ENCODE measurements around the gene C9orf152. TPM values are rescaled to one million over a fixed set of nuclear protein-coding genes. Genes with fewer than 3 reads are reported as not detected.

Gene C9orf152
- total and polyA plus RNA-seq, 2 donors (not counting 1 experiment from before 2014, with no cell fraction given) = under 0.01 TPM; not detected in 1

DNA sequence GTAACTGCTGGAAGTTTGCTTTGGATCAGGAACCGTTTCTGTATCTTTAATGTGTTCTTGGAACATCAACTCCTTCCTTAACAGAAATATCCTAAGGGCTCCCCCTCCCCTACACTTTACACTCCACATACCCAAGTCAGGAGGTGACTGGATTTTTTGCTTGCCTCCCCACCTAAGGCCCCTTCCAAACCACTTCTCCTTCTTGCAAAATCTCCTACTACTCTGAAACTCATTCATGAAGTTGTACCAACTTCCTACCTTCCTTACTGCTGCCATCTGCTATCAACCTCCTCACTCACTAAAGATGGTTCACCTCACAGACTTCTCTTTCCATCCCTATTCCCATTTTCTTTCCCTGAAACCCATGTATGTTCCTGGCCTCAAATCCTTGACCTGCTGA lies 32.2 kb upstream of the C9orf152 start:
- no peak overlapping the region for H3K4me3 ChIP-seq (replicated peaks in 1 of 4; ENCODE audit: control extremely low read depth in 1 of 4, insufficient read depth in 1 of 4, low read depth in 3 of 4, low read length in 4 of 4)
- no peak overlapping the region for H3K27ac ChIP-seq (ENCODE audit: insufficient read depth, low read length)
- H3K4me2 ChIP-seq (ENCODE audit: extremely low read depth, insufficient read depth, low read length) = no peak overlapping the region
- no peak overlapping the region for H3K9ac ChIP-seq (ENCODE audit: insufficient read depth, low read length)
- TF ChIP-seq, protein P1, sequence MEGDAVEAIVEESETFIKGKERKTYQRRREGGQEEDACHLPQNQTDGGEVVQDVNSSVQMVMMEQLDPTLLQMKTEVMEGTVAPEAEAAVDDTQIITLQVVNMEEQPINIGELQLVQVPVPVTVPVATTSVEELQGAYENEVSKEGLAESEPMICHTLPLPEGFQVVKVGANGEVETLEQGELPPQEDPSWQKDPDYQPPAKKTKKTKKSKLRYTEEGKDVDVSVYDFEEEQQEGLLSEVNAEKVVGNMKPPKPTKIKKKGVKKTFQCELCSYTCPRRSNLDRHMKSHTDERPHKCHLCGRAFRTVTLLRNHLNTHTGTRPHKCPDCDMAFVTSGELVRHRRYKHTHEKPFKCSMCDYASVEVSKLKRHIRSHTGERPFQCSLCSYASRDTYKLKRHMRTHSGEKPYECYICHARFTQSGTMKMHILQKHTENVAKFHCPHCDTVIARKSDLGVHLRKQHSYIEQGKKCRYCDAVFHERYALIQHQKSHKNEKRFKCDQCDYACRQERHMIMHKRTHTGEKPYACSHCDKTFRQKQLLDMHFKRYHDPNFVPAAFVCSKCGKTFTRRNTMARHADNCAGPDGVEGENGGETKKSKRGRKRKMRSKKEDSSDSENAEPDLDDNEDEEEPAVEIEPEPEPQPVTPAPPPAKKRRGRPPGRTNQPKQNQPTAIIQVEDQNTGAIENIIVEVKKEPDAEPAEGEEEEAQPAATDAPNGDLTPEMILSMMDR (conservative IDR thresholded peaks at IDR 0.05 in 1 of 2, IDR thresholded peaks at IDR 0.05 in 1 of 2; ENCODE audit: low read depth in 1 of 2, low read length in 2 of 2) = no peak
- TF ChIP-seq EZH2 (IDR thresholded peaks at IDR 0.05; ENCODE audit: low read length, missing control alignments) = no peak
- H2AFZ ChIP-seq (ENCODE audit: low read length) = no peak overlapping the region
- no peaks in the 10 kb centered on the region for H3K27me3 ChIP-seq (ENCODE audit: control insufficient read depth, insufficient read depth, low read length)
- no peaks in the 10 kb centered on the region for H3K79me2 ChIP-seq (ENCODE audit: control insufficient read depth, insufficient read depth, low read length)
- no peaks in the 10 kb centered on the region for H3K4me1 ChIP-seq (ENCODE audit: control insufficient read depth, extremely low read depth, insufficient read depth, low read length)
- DNase-seq (ENCODE audit: low read depth in 2 of 2) = no peak
- no peaks in the 10 kb centered on the region for H4K20me1 ChIP-seq (ENCODE audit: control insufficient read depth, extremely low read depth, insufficient read depth, low read length)
- H3K36me3 ChIP-seq (ENCODE audit: control insufficient read depth, insufficient read depth, low read length) = peaks cover 1% of the 10 kb centered on the region
- H3K9me3 ChIP-seq (ENCODE audit: control insufficient read depth, insufficient read depth, low read depth, low read length) = no peaks in the 10 kb centered on the region

DNA sequence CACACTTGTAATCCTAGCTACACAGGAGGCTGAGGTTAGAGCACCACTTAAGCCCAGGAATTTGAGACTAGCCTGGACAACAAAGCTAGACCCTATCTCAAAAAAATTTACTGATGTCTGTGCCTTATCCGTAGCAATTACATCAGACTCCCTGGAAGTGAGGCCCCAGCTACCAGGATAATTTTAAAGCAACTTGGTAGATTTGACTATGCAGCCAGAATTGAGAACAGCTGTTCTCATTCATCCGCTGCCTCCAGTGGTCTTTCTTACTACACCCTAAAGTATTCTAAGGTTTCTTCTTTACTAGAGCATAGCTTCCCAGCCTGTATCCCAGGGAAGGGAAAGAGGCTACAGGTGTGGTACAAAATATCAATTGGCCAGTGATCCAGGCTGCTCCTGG lies 20.4 kb upstream of the C9orf152 start:
- Histone ChIP-seq H3K4me2 (ENCODE audit: extremely low read depth, insufficient read depth, low read length) (no peak overlapping the region), H2AFZ (ENCODE audit: low read length) (no peak overlapping the region), H3K36me3 (ENCODE audit: control insufficient read depth, insufficient read depth, low read length) (no peaks in the 10 kb centered on the region), H3K4me1 (ENCODE audit: control insufficient read depth, extremely low read depth, insufficient read depth, low read length) (no peaks in the 10 kb centered on the region), H3K4me3 (replicated peaks in 1 of 4; ENCODE audit: control extremely low read depth in 1 of 4, insufficient read depth in 1 of 4, low read depth in 3 of 4, low read length in 4 of 4) (no peak overlapping the region), H3K9me3 (ENCODE audit: control insufficient read depth, insufficient read depth, low read depth, low read length) (no peaks in the 10 kb centered on the region), H3K27ac (ENCODE audit: insufficient read depth, low read length) (no peak overlapping the region), H3K79me2 (ENCODE audit: control insufficient read depth, insufficient read depth, low read length) (no peaks in the 10 kb centered on the region), H3K9ac (ENCODE audit: insufficient read depth, low read length) (no peak overlapping the region), H4K20me1 (ENCODE audit: control insufficient read depth, extremely low read depth, insufficient read depth, low read length) (no peaks in the 10 kb centered on the region), H3K27me3 (ENCODE audit: control insufficient read depth, insufficient read depth, low read length) (no peaks in the 10 kb centered on the region)
- TF ChIP-seq, protein P1 (conservative IDR thresholded peaks at IDR 0.05 in 1 of 2, IDR thresholded peaks at IDR 0.05 in 1 of 2; ENCODE audit: low read depth in 1 of 2, low read length in 2 of 2) = no peak
- no peak for TF ChIP-seq EZH2 (IDR thresholded peaks at IDR 0.05; ENCODE audit: low read length, missing control alignments)
- DNase-seq (ENCODE audit: low read depth in 2 of 2) = peak in 1 of 2 donors; percentile 12

DNA sequence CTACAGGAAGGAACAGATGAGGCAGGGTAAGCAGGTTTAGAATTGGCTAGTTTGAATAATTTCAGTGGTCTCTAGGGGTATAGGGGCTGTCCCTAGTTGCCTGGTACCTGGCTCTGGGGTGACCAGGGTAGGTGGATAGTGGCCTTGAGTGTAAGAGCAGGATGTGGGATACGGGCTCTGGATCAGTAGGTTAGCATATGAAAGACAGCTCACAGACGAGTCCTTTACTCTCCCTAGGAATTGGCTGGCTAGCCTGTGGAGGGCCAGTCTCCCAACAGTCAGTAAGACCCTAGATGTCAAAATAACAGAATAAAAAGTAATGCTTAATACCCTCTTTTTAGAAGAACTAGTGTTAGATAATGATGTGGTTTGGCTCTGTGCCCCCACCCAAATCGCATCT lies 16.6 kb upstream of the C9orf152 start:
- no peak overlapping the region for H2AFZ ChIP-seq (ENCODE audit: low read length)
- no peaks in the 10 kb centered on the region for H3K9me3 ChIP-seq (ENCODE audit: control insufficient read depth, insufficient read depth, low read depth, low read length)
- H3K4me2 ChIP-seq (ENCODE audit: extremely low read depth, insufficient read depth, low read length) = no peak overlapping the region
- H4K20me1 ChIP-seq (ENCODE audit: control insufficient read depth, extremely low read depth, insufficient read depth, low read length) = no peaks in the 10 kb centered on the region
- H3K4me1 ChIP-seq (ENCODE audit: control insufficient read depth, extremely low read depth, insufficient read depth, low read length) = no peaks in the 10 kb centered on the region
- H3K27ac ChIP-seq (ENCODE audit: insufficient read depth, low read length) = no peak overlapping the region
- TF ChIP-seq, protein P1 (conservative IDR thresholded peaks at IDR 0.05 in 1 of 2, IDR thresholded peaks at IDR 0.05 in 1 of 2; ENCODE audit: low read depth in 1 of 2, low read length in 2 of 2) = no peak
- no peak for TF ChIP-seq EZH2 (IDR thresholded peaks at IDR 0.05; ENCODE audit: low read length, missing control alignments)
- H3K27me3 ChIP-seq (ENCODE audit: control insufficient read depth, insufficient read depth, low read length) = no peaks in the 10 kb centered on the region
- no peaks in the 10 kb centered on the region for H3K79me2 ChIP-seq (ENCODE audit: control insufficient read depth, insufficient read depth, low read length)
- no peak overlapping the region for H3K4me3 ChIP-seq (replicated peaks in 1 of 4; ENCODE audit: control extremely low read depth in 1 of 4, insufficient read depth in 1 of 4, low read depth in 3 of 4, low read length in 4 of 4)
- DNase-seq (ENCODE audit: low read depth in 2 of 2) = no peak
- no peak overlapping the region for H3K9ac ChIP-seq (ENCODE audit: insufficient read depth, low read length)
- H3K36me3 ChIP-seq (ENCODE audit: control insufficient read depth, insufficient read depth, low read length) = no peaks in the 10 kb centered on the region
